Lower leg skin (tissue), 4 donors: ENCODE measurements around the gene ZNF787. TPM values are rescaled to one million over a fixed set of nuclear protein-coding genes. Genes with fewer than 3 reads are reported as not detected.

Experiments
- DNase-seq, 2 donors: peaks; one replicate each; pipeline ENCODE4 v3.0.0-alpha.2; 2019; ENCODE audit warnings: low spot score in 2 of 2
- H3K4me3 ChIP-seq: fragments of 200-600 bp; sonication (generic); 2 replicates; pipeline ENCODE4 v1.5.1; 2017; ENCODE audit warnings: mild to moderate bottlenecking, low read depth; ENCODE audit not compliant: poor library complexity, severe bottlenecking
- POLR2A ChIP-seq, 2 donors: fragments of 450-650 bp; IDR thresholded peaks; one replicate each; pipeline ENCODE4 v1.6.1; 2016 to 2017; ENCODE audit warnings: antibody characterized with exemption in 2 of 2, mild to moderate bottlenecking in 1 of 2, moderate library complexity in 1 of 2
- WGBS, 2 donors: methylation state at CpG; one replicate each; pipeline ENCODE4 v1.1.5; 2018; 5-methylcytosine and 5-hydroxymethylcytosine counted together
- intact Hi-C: fragments of 100-400 bp; cut with DNase I; formaldehyde crosslinking; loops from one replicate; pipeline ENCODE4 v1.15.0; 2023; ENCODE audit warnings: low total_unique reads
- total RNA-seq, 4 donors: library from RNA; depleted of rRNA; stranded (reverse); fragments of >200 nt; gene quantifications; one replicate each; pipeline ENCODE4 v1.1.0, GENCODE V29; 2016
- TF ChIP-seq, protein P1 (sequence below), 3 donors: fragments of 450-650 bp; IDR thresholded peaks; one replicate each; pipeline ENCODE4 v1.5.1; 2016; ENCODE audit warnings: antibody characterized with exemption in 3 of 3, mild to moderate bottlenecking in 3 of 3, moderate library complexity in 2 of 3

ZNF787 gene
- total RNA-seq, 4 donors from 2014 or later, result 11.6 to 21.5 (median 19.9) TPM

DNA sequence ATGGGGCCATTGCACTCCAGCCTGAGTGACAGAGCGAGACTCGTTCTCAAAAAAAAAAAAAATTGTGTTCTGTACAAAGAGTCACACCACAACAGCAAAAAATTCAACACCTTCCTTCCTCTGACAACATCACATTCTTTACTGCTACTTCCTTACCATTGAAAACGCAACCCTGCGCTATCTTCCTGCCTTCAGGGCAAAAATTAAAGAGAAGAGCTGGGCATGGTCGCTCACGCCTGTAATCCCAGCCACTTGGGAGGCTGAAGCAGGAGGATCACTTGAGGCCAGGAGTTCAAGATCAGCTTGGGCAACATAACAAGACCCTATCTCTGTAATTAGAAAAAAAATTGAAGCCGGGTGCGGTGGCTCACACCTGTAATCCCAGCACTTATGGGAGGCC, 10.6 kb upstream of the ZNF787 start:
- H3K4me3 ChIP-seq, result no peak overlapping the region
- no peak for DNase-seq
- TF ChIP-seq, protein P1, sequence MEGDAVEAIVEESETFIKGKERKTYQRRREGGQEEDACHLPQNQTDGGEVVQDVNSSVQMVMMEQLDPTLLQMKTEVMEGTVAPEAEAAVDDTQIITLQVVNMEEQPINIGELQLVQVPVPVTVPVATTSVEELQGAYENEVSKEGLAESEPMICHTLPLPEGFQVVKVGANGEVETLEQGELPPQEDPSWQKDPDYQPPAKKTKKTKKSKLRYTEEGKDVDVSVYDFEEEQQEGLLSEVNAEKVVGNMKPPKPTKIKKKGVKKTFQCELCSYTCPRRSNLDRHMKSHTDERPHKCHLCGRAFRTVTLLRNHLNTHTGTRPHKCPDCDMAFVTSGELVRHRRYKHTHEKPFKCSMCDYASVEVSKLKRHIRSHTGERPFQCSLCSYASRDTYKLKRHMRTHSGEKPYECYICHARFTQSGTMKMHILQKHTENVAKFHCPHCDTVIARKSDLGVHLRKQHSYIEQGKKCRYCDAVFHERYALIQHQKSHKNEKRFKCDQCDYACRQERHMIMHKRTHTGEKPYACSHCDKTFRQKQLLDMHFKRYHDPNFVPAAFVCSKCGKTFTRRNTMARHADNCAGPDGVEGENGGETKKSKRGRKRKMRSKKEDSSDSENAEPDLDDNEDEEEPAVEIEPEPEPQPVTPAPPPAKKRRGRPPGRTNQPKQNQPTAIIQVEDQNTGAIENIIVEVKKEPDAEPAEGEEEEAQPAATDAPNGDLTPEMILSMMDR (IDR thresholded peaks at IDR 0.05), result no peak
- TF ChIP-seq POLR2A (IDR thresholded peaks at IDR 0.05), result no peak
- intact Hi-C loops, result no loop called here
- WGBS, 2 donors, result 85 to 88% methylated on average over 8 of the region's 8 CpGs

DNA sequence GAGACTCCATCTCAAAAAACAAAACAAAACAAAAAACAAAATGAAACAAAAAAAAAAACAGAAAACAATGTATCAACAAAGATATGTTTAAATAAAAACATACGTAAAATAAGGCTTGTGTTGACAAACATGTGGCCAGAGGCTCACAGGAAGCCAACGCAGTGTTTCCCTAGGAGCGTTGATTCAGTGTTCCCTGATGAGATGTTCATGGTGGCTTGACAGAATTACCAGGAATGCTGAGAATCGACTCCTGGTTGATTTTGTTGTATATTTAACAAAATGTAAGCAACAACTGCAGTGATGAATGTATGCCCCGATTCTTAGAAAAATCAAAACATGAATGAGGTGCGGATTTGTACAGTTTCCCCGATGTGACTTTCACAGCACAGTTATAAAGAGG, 8.9 kb upstream of the ZNF787 start:
- 80 to 81% methylated on average over 7 of the region's 7 CpGs for WGBS, 2 donors
- H3K4me3 ChIP-seq, result no peak overlapping the region
- intact Hi-C loops, result no loop called here
- TF ChIP-seq, protein P1 (IDR thresholded peaks at IDR 0.05), result no peak
- no peak for TF ChIP-seq POLR2A (IDR thresholded peaks at IDR 0.05)
- no peak for DNase-seq

DNA sequence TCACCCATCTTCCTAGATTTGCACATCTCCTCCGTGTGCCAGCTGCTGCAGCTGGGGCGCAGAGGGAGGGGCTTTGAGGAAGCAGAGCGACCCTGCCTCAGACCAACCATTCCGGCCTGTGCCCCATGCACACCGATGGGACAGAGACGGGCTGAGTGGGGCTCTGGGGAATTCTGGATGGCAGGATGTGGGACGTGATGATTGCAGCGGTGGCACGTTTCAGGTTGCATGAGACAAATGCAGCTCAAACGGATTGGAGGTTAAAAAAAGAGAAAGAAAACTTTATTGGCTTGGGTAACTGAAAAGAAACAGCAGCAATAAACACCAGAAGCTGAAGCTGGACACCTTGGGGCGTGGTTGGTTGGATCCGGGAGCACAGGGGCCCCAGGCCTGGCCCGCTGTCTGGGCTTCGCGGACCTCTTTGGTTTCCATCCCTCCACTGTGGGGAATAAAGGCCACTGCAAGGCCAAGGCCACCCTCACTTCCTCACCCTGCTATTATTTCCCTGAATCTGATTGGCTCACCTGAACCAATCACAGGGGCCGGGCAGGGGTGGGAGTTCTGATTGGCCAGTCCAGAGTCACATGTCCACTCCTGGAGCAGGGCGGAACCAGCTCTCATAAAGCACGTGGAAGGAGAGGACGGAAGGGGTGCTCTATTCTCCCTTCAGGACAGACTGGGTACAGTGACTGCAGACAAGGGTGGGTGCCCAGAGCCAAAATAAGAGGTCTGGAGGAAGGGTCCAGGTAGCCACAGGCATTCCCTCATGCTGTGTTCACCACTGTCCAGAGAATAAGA, 6.1 kb upstream of the ZNF787 start:
- no peak overlapping the region for H3K4me3 ChIP-seq
- TF ChIP-seq, protein P1 (IDR thresholded peaks at IDR 0.05), result no peak
- TF ChIP-seq POLR2A (IDR thresholded peaks at IDR 0.05), result no peak
- DNase-seq, result no peak
- WGBS, 2 donors, result 81% methylated on average over 19 of the region's 19 CpGs
- intact Hi-C loops, result no loop called here

DNA sequence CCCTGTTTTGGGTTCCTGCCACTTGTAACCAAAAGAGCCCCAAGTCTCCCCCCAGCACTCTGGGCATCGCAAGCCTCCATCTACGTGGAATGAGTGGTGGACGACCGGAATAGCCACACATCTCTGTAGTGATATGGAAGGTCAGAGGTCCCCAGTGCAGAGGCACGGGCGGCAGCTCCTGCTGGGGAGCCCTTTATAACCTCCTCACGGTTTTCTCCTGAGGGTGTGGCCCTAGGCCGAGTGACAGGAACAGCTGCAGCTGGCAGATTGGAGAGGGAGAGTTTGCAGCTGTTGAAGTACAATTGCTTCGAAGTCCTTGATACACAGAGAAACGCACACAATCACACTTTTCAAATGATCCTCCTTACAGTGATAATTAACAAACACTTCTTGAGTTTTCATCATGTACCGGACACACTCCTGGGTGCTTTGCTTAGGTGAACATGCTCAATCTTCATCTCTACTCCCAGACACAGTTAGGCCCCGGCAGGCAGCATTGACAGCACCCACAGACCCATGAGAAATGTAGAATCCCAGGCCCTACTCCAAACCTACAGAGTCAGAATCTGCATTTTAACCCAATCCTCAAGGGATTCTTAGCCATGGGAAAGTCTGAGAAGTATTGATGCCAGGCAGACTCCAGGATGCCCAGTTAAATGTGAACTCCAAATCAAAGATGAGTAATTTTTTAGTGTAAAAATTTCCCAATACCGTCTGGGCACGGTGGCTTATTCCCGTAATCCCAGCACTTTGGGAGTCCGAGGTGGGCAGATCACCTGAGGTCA, 4.9 kb upstream of the ZNF787 start:
- WGBS, 2 donors, result 61 to 68% methylated on average over 16 of the region's 16 CpGs
- no peak for TF ChIP-seq POLR2A (IDR thresholded peaks at IDR 0.05)
- intact Hi-C loops, result no loop called here
- H3K4me3 ChIP-seq, result no peak overlapping the region
- DNase-seq, result no peak

DNA sequence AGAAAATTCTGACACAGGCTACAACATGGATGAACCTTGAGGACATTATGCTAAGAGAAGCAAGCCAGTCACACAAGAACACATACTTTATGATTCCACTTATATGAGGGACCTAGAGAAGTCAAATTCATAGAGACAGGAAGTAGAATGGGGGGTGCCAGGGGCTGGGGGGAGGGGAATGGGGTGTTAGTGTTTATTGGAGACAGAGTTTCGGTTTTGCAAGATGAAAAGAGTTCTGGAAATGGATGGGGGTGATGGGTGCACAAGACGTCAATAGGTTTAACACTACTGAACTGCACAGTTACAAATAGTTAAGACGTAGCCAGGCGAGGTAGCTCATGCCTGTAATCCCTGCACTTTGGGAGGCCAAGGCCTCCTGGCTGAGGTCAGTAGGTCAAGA, 3.5 kb upstream of the ZNF787 start:
- no peak for DNase-seq
- intact Hi-C loops, result no loop called here
- no peak overlapping the region for H3K4me3 ChIP-seq
- TF ChIP-seq, protein P1 (IDR thresholded peaks at IDR 0.05), result no peak
- no peak for TF ChIP-seq POLR2A (IDR thresholded peaks at IDR 0.05)
- WGBS, 2 donors, result 87 to 94% methylated on average over 4 of the region's 4 CpGs

DNA sequence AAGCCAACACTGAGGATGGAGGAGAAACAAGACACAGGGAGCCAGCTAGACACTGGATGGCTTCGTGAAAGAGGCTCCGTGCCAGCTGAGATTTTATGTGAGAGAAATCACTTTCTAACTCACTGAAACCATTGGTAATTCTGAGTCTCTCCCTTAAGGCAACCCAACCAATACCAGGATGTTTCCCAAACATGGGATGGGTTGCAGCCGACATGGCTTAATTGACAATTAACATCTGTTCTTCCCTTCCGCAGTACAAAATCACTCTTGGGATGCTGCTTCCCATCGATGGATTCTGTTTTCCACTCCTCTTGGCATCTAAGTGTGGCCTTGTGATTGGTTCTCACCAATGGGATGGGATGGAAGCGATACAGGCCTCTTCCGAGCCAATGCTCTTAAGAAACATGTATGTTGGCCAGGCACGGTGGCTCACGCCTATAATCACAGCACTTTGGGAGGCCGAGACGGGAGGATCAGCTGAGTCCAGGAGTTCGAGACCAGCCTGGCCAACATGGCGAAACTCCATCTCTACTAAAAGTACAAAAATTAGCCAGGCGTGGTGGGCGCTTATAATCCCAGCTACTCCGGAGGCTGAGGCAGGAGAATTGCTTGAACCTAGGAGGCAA, 2.3 kb upstream of the ZNF787 start:
- TF ChIP-seq, protein P1 (IDR thresholded peaks at IDR 0.05), result no peak
- TF ChIP-seq POLR2A (IDR thresholded peaks at IDR 0.05), result no peak
- 87 to 90% methylated on average over 16 of the region's 16 CpGs for WGBS, 2 donors
- DNase-seq, result no peak
- H3K4me3 ChIP-seq, result no peak overlapping the region
- intact Hi-C loops, result no loop called here
